Caco-2 (cell line): ENCODE measurements around the gene VWA5B1. TPM values are rescaled to one million over a fixed set of nuclear protein-coding genes. Genes with fewer than 3 reads are reported as not detected.
"Not testable (repeated sequence)": the region's sequence is repeated elsewhere in the genome, so short reads cannot be mapped to it uniquely, and the experiment has no call there.

ENCODE experiments used
- BruUV-seq: library from RNA; stranded (reverse); fragments of 400-500 nt; replicated peaks from 2 replicates; lab custom pipeline; 2021; lab: Mats Ljungman, UMichigan
- CTCF ChIA-PET: fragments of 300-600 bp; sonication (Branson Sonifier 250); formaldehyde crosslinking; loops from one replicate; lab custom pipeline; 2022; ENCODE audit warnings: antibody characterized with exemption; lab: Charles Lee
- POLR2A ChIA-PET: fragments of 300-600 bp; sonication (Branson Sonifier 250); formaldehyde crosslinking; loops from one replicate; lab custom pipeline; 2022; ENCODE audit warnings: antibody characterized with exemption; lab: Charles Lee
- DNase-seq, 2 experiments: peaks; one replicate each; pipeline versions ENCODE4 v3.0.0 to v3.0.0-alpha.2; 2020 to 2022
- H3K27me3 ChIP-seq: replicated peaks from 2 replicates; pipeline ENCODE4 v1.6.0; 2011; ENCODE audit warnings: low read length; ENCODE audit not compliant: control insufficient read depth, insufficient read depth
- H3K36me3 ChIP-seq: 2 replicates; pipeline ENCODE4 v1.5.1; 2011; ENCODE audit warnings: low read length; ENCODE audit not compliant: control insufficient read depth, insufficient read depth
- H3K4me1 ChIP-seq: fragments of 250-450 bp; sonication (Bioruptor Pico); 2 replicates; pipeline ENCODE4 v1.5.1; 2020; ENCODE audit warnings: mild to moderate bottlenecking
- H3K4me3 ChIP-seq: 2 replicates; pipeline ENCODE4 v1.5.1; 2011; ENCODE audit warnings: low read depth, mild to moderate bottlenecking, control low read depth, low read length
- H3K9me3 ChIP-seq: fragments of 250-450 bp; sonication (Bioruptor Pico); 2 replicates; pipeline ENCODE4 v1.5.1; 2020; ENCODE audit warnings: mild to moderate bottlenecking, moderate library complexity
- H3K27ac Mint-ChIP-seq: one replicate; pipeline ENCODE4 v1.8.0; 2022; ENCODE audit warnings: mixed read lengths; ENCODE audit not compliant: unreplicated experiment
- H3K27me3 Mint-ChIP-seq: one replicate; pipeline ENCODE4 v1.8.0; 2022; ENCODE audit warnings: mixed read lengths; ENCODE audit not compliant: insufficient read depth, unreplicated experiment
- H3K36me3 Mint-ChIP-seq: one replicate; pipeline ENCODE4 v1.8.0; 2022; ENCODE audit warnings: mild to moderate bottlenecking, mixed read lengths; ENCODE audit not compliant: insufficient read depth, unreplicated experiment
- H3K4me1 Mint-ChIP-seq: one replicate; pipeline ENCODE4 v1.8.0; 2022; ENCODE audit warnings: low read depth, mixed read lengths; ENCODE audit not compliant: unreplicated experiment
- H3K4me3 Mint-ChIP-seq: one replicate; pipeline ENCODE4 v1.8.0; 2022; ENCODE audit warnings: mild to moderate bottlenecking, moderate library complexity, mixed read lengths; ENCODE audit not compliant: unreplicated experiment
- H3K9me3 Mint-ChIP-seq: one replicate; pipeline ENCODE4 v1.8.0; 2022; ENCODE audit warnings: mixed read lengths; ENCODE audit not compliant: unreplicated experiment
- intact Hi-C: fragments of 100-400 bp; cut with micrococcal nuclease; formaldehyde crosslinking; loops from one replicate; pipeline ENCODE4 v1.10.0; 2022; ENCODE audit not compliant: unreplicated experiment
- total RNA-seq: library from RNA; stranded (reverse); gene quantifications from 2 replicates; pipeline ENCODE4 v1.2.3, GENCODE V29; 2022
- TF ChIP-seq, protein P1 (sequence below), 2 experiments: fragments of 200-600 bp in 1 of 2; IDR thresholded peaks; 1 replicate in 1 of 2; 2 replicates in 1 of 2; pipeline versions ENCODE4 v1.5.1 to v1.8.0; 2011 to 2022; ENCODE audit warnings: antibody characterized with exemption in 1 of 2, control low read depth in 1 of 2, inconsistent platforms in 1 of 2, low read depth in 1 of 2, low read length in 1 of 2, mild to moderate bottlenecking in 1 of 2, moderate library complexity in 1 of 2; ENCODE audit not compliant: insufficient read depth in 1 of 2, severe bottlenecking in 1 of 2, unreplicated experiment in 1 of 2

Gene VWA5B1
- total RNA-seq, 1 experiment from 2014 or later: not detected

DNA sequence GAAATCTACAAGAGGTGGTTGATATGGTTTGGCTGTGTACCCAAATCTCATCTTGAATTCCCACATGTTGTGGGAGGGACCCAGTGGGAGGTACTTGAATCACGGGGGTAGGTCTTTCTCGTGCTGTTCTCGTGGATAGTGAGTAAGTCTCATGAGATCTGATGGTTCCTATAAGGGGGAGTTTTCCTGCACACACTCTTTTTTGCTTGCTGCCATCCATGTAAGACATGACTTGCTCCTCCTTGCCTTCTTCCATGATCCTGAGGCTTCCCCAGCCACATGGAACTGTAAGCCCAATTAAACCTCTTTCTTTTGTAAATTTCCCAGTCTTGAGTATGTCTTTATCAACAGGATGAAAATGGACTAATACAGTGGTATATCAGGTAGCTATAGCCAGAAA, 5.2 kb upstream of the VWA5B1 start:
- CTCF ChIA-PET: no interaction called here
- Histone ChIP-seq H3K4me1 (no peaks in the 10 kb centered on the region), H3K27me3 (no peaks in the 10 kb centered on the region), H3K36me3 (no peaks in the 10 kb centered on the region), H3K4me3 (no peak overlapping the region), H3K9me3 (no peaks in the 10 kb centered on the region)
- no peak for DNase-seq
- Mint-ChIP-seq H3K4me1 (no peaks in the 10 kb centered on the region), H3K36me3 (peaks cover 5% of the 10 kb centered on the region), H3K4me3 (no peak overlapping the region), H3K27ac (no peak overlapping the region), H3K9me3 (peaks cover 10% of the 10 kb centered on the region), H3K27me3 (peaks cover 12% of the 10 kb centered on the region)
- no TSS peak for BruUV-seq
- intact Hi-C loops: no loop called here
- TF ChIP-seq, protein P1, sequence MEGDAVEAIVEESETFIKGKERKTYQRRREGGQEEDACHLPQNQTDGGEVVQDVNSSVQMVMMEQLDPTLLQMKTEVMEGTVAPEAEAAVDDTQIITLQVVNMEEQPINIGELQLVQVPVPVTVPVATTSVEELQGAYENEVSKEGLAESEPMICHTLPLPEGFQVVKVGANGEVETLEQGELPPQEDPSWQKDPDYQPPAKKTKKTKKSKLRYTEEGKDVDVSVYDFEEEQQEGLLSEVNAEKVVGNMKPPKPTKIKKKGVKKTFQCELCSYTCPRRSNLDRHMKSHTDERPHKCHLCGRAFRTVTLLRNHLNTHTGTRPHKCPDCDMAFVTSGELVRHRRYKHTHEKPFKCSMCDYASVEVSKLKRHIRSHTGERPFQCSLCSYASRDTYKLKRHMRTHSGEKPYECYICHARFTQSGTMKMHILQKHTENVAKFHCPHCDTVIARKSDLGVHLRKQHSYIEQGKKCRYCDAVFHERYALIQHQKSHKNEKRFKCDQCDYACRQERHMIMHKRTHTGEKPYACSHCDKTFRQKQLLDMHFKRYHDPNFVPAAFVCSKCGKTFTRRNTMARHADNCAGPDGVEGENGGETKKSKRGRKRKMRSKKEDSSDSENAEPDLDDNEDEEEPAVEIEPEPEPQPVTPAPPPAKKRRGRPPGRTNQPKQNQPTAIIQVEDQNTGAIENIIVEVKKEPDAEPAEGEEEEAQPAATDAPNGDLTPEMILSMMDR (IDR thresholded peaks at IDR 0.05; ENCODE audit: insufficient read depth in 1 of 2, low read depth in 1 of 2, low read length in 1 of 2, severe bottlenecking in 1 of 2, unreplicated experiment in 1 of 2): no peak
- POLR2A ChIA-PET: no interaction called here

DNA sequence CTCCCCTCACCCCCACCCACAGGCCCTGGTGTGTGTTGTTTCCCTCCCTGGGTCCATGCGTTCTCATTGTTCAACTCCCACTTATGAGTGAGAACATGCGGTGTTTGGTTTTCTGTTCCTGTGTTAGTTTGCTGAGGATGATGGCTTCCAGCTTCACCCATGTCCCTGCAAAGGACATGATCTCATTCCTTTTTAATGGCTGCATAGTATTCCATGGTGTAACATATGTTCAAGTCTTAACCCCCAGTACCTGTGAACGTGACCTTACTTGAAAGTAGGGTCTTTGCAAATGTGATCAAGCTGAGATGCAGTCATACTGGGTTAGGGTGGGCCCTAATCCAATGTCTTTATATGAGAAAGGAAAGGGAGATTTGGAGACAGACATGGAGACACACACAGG, 3.0 kb upstream of the VWA5B1 start:
- H3K9me3 Mint-ChIP-seq, H3K4me1 ChIP-seq, H3K4me1 Mint-ChIP-seq, POLR2A ChIA-PET, H3K36me3 Mint-ChIP-seq, H3K36me3 ChIP-seq, H3K27me3 ChIP-seq, BruUV-seq, CTCF ChIA-PET, H3K27ac Mint-ChIP-seq, H3K4me3 ChIP-seq, H3K4me3 Mint-ChIP-seq, intact Hi-C loops, DNase-seq, H3K9me3 ChIP-seq: not testable (repeated sequence)
- peaks cover 21% of the 10 kb centered on the region for H3K27me3 Mint-ChIP-seq

DNA sequence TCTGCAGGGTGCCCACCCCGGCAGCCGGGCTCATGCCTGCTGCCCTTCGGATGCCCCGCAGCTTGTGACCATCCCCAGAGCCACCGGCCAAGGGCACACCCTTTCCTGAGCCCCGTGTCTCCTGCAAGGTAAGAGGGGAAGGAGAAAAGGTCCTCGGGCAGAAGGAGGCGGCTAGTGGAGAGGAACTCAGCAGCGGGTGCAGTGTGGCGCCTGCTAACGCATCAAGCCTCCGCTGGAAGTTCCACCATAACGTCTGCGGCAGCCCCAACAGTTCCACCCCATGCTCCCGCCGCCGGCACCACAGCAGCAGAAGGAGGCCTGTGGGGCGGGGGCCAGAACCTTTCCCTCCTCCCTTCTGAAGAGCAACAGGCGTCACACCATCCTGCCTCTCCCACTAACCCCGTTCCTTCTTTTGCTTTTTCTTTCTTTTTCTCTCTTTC, 990 bp downstream of the VWA5B1 start:
- Histone ChIP-seq H3K36me3 (no peaks in the 10 kb centered on the region), H3K9me3 (no peaks in the 10 kb centered on the region), H3K27me3 (no peaks in the 10 kb centered on the region), H3K4me1 (no peaks in the 10 kb centered on the region), H3K4me3 (no peak overlapping the region)
- Mint-ChIP-seq H3K36me3 (no peaks in the 10 kb centered on the region), H3K27ac (peak overlapping the region; percentile 6), H3K27me3 (peaks cover 18% of the 10 kb centered on the region), H3K4me3 (no peak overlapping the region), H3K4me1 (no peaks in the 10 kb centered on the region), H3K9me3 (no peaks in the 10 kb centered on the region)
- TF ChIP-seq, protein P1 (IDR thresholded peaks at IDR 0.05; ENCODE audit: insufficient read depth in 1 of 2, low read depth in 1 of 2, low read length in 1 of 2, severe bottlenecking in 1 of 2, unreplicated experiment in 1 of 2): no peak
- CTCF ChIA-PET: no interaction called here
- intact Hi-C loops: no loop called here
- BruUV-seq: no TSS peak
- no peak for DNase-seq
- POLR2A ChIA-PET: no interaction called here

DNA sequence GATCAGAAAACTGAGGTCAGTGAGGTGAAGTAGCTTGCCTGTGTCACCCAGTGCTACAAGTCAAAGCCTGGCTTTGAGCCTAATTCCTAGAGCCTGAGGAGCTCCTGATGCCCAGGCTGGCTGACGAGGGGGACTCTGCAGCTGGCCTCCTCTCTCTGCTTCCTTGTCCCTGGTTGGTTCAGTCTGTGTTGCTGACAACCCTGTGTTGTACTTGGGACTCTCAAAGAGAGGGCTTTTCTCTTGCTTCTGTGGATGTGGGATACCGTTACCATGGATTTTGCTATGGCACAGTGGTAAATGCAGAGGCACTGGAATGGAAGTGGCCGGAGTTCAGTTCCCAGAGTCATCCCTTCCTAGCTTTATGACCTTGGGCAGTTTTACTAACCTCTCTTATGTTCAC, 8.0 kb downstream of the VWA5B1 start:
- Histone ChIP-seq H3K27me3 (no peaks in the 10 kb centered on the region), H3K36me3 (no peaks in the 10 kb centered on the region), H3K4me1 (no peaks in the 10 kb centered on the region), H3K9me3 (no peaks in the 10 kb centered on the region), H3K4me3 (no peak overlapping the region)
- TF ChIP-seq, protein P1 (IDR thresholded peaks at IDR 0.05; ENCODE audit: insufficient read depth in 1 of 2, low read depth in 1 of 2, low read length in 1 of 2, severe bottlenecking in 1 of 2, unreplicated experiment in 1 of 2): no peak
- no peaks in the 10 kb centered on the region for H3K9me3 Mint-ChIP-seq
- no peak overlapping the region for H3K4me3 Mint-ChIP-seq
- DNase-seq: no peak
- H3K27me3 Mint-ChIP-seq: peaks cover 20% of the 10 kb centered on the region
- no peaks in the 10 kb centered on the region for H3K36me3 Mint-ChIP-seq
- no peaks in the 10 kb centered on the region for H3K4me1 Mint-ChIP-seq
- ChIA-PET CTCF (no interaction called here), POLR2A (no interaction called here)
- no TSS peak for BruUV-seq
- intact Hi-C loops: no loop called here
- no peak overlapping the region for H3K27ac Mint-ChIP-seq
